Neutrophil (primary cell): ENCODE data around the gene ATP2B3.

Source experiments
- H3K27ac ChIP-seq: fragments of 200-600 bp; sonication (generic); 2 replicates; pipeline ENCODE4 v1.5.1; 2016; ENCODE audit warnings: mild to moderate bottlenecking, moderate library complexity
- H3K27me3 ChIP-seq: fragments of 200-600 bp; sonication (generic); 2 replicates; pipeline ENCODE4 v1.6.0; 2016; ENCODE audit warnings: mild to moderate bottlenecking
- H3K36me3 ChIP-seq: fragments of 200-600 bp; sonication (generic); 2 replicates; pipeline ENCODE4 v1.5.1; 2017
- H3K4me1 ChIP-seq, 2 experiments: fragments of 200-600 bp in 1 of 2; sonication (generic) in 1 of 2; 1 replicate in 1 of 2; 2 replicates in 1 of 2; pipeline versions ENCODE4 v1.5.1 to v1.6.1; 2013 to 2016; ENCODE audit warnings: low read depth in 1 of 2, low read length in 1 of 2, mild to moderate bottlenecking in 1 of 2, moderate library complexity in 1 of 2; ENCODE audit not compliant: control insufficient read depth in 1 of 2, insufficient read depth in 1 of 2
- H3K4me3 ChIP-seq, 2 experiments: fragments of 200-600 bp in 1 of 2; sonication (generic) in 1 of 2; 1 replicate in 1 of 2; 2 replicates in 1 of 2; pipeline ENCODE4 v1.5.1; 2013 to 2016; ENCODE audit warnings: low read depth in 1 of 2, low read length in 1 of 2, mild to moderate bottlenecking in 1 of 2, moderate library complexity in 1 of 2
- H3K9me3 ChIP-seq: fragments of 200-600 bp; sonication (generic); 2 replicates; pipeline ENCODE4 v1.5.1; 2016
- CTCF ChIP-seq: fragments of 200-600 bp; sonication (generic); IDR thresholded peaks from 2 replicates; pipeline ENCODE4 v1.5.1; 2016; ENCODE audit warnings: antibody characterized with exemption

ATP2B3 gene

DNA sequence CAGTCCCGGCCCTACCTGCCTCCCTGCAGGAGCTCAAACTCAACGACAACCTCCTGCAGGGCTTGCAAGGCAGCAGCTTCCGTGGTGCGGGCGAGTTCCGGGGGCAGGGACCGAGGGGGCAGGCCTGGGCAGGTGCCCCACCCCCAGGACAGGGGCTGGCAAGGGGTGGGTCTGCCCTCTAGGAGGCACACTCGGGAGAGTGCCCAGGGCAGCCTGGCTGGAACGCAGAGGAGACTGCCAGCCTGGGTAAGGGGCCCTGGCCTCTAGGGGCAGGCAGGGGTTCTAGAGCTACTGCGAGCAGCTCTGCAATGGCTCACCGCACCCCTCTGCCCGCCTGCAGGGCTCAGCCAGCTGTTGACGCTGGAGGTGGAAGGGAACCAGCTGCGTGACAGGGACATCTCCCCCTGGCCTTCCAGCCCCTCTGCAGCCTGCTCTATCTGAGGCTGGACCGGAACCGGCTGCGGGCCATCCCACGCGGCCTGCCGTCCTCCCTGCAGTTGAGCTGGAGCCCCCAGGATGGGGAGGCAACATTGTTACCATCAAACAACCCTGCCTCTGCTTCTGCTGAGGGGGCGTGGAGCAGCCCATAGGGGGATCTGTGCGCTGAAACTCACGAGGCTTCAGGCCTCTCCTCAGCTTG, 34.9 kb upstream of the ATP2B3 start:
- Histone ChIP-seq H3K9me3 (no peaks in the 10 kb centered on the region), H3K27me3 (no peaks in the 10 kb centered on the region), H3K36me3 (no peaks in the 10 kb centered on the region), H3K4me1 (no peaks in the 10 kb centered on the region), H3K27ac (no peak overlapping the region), H3K4me3 (no peak overlapping the region)
- no peak for TF ChIP-seq CTCF

DNA sequence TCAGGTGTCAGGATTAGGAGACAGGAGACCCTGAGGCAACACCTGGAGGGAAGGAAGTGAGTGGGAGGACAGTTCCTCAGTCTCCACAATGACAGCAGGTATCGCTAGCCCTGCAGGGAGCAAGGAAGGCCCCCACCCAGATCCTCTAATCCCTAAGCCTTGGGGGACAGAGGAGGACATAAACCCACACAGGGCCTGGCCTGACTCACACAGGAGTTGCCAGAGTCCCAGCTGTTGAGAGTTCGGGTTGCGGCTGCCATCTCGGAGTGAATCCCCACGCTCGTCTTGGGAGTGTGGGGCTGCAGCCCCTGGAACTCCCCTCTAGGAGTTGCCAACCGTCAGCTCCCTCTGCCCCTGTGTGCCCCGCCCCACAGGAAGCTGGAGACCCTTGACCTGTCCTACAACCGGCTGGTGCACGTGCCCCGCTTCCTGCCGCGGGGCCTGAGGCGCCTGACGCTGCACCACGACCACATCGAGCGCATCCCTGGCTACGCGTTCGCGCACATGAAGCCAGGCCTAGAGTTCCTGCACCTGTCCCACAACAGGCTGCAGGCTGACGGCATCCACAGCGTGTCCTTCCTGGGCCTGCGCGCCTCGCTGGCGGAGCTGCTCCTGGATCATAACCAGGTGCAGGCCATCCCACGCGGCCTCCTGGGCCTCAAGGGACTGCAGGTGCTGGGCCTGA, 31.9 kb upstream of the ATP2B3 start:
- Histone ChIP-seq H3K36me3 (no peaks in the 10 kb centered on the region), H3K4me3 (no peak overlapping the region), H3K27ac (no peak overlapping the region), H3K4me1 (no peaks in the 10 kb centered on the region), H3K9me3 (no peaks in the 10 kb centered on the region), H3K27me3 (no peaks in the 10 kb centered on the region)
- no peak for TF ChIP-seq CTCF

GRCh38 chrX:153486171-153486570, 31.3 kb upstream of the ATP2B3 start:
- H3K4me3 ChIP-seq = no peak overlapping the region
- no peaks in the 10 kb centered on the region for H3K4me1 ChIP-seq
- no peaks in the 10 kb centered on the region for H3K36me3 ChIP-seq
- H3K27me3 ChIP-seq = no peaks in the 10 kb centered on the region
- no peak for TF ChIP-seq CTCF
- no peaks in the 10 kb centered on the region for H3K9me3 ChIP-seq
- H3K27ac ChIP-seq = no peak overlapping the region

GRCh38 chrX:153487590-153488071, 29.8 kb upstream of the ATP2B3 start:
- TF ChIP-seq CTCF = no peak
- H3K36me3 ChIP-seq = no peaks in the 10 kb centered on the region
- H3K4me3 ChIP-seq = no peak overlapping the region
- no peaks in the 10 kb centered on the region for H3K9me3 ChIP-seq
- H3K27me3 ChIP-seq = no peaks in the 10 kb centered on the region
- no peak overlapping the region for H3K27ac ChIP-seq
- H3K4me1 ChIP-seq = no peaks in the 10 kb centered on the region

GRCh38 chrX:153488231-153488914, 29.1 kb upstream of the ATP2B3 start:
- Histone ChIP-seq H3K36me3 (no peaks in the 10 kb centered on the region), H3K4me1 (no peaks in the 10 kb centered on the region), H3K27ac (no peak overlapping the region), H3K27me3 (peaks cover 3% of the 10 kb centered on the region), H3K9me3 (no peaks in the 10 kb centered on the region), H3K4me3 (no peak overlapping the region)
- TF ChIP-seq CTCF = no peak
